Naive thymus-derived CD8-positive, alpha-beta T cell (primary cell): ENCODE results near the gene DIS3L2. TPM values are rescaled to one million over a fixed set of nuclear protein-coding genes. Genes with fewer than 3 reads are reported as not detected.

Source experiments
- ATAC-seq, 2 donors: fragments of 150-1000 bp; cut with Tn5 transposase in 1 of 2; sonication (Bioruptor Pico), chemical (Tn5 transposase) in 1 of 2; 1 replicate in 1 of 2; 2 replicates in 1 of 2; pipeline ENCODE4 v1.10.0; 2021; ENCODE audit warnings: mild to moderate bottlenecking in 2 of 2, moderate library complexity in 2 of 2
- POLR2A ChIA-PET: fragments of 350-600 bp; sonication (Branson Sonifier 250); formaldehyde crosslinking; loops from one replicate; lab custom pipeline; 2021; ENCODE audit warnings: antibody characterized with exemption; lab: Charles Lee
- DNase-seq, 10 donors: peaks; one replicate each; pipeline versions ENCODE4 v3.0.0 to v3.0.0-alpha.2; 2020 to 2022
- H3K27ac Mint-ChIP-seq, 10 donors: one replicate each; pipeline ENCODE4 v1.8.0; 2020 to 2022; ENCODE audit warnings: mild to moderate bottlenecking in 10 of 10, mixed read lengths in 10 of 10, moderate library complexity in 4 of 10, inconsistent platforms in 1 of 10
- H3K27me3 Mint-ChIP-seq, 5 donors: one replicate each; pipeline ENCODE4 v1.8.0; 2021 to 2022; ENCODE audit warnings: mixed read lengths in 5 of 5
- H3K36me3 Mint-ChIP-seq, 3 donors: one replicate each; pipeline ENCODE4 v1.8.0; 2020 to 2022; ENCODE audit warnings: mixed read lengths in 3 of 3, mild to moderate bottlenecking in 2 of 3, inconsistent platforms in 1 of 3
- H3K4me1 Mint-ChIP-seq, 4 donors: one replicate each; pipeline ENCODE4 v1.8.0; 2021 to 2022; ENCODE audit warnings: mixed read lengths in 4 of 4
- H3K4me3 Mint-ChIP-seq, 10 donors: one replicate each; pipeline ENCODE4 v1.8.0; 2020 to 2022; ENCODE audit warnings: mild to moderate bottlenecking in 10 of 10, mixed read lengths in 10 of 10, moderate library complexity in 6 of 10, inconsistent platforms in 1 of 10
- H3K9me3 Mint-ChIP-seq, 9 donors: one replicate each; pipeline ENCODE4 v1.8.0; 2020 to 2022; ENCODE audit warnings: mixed read lengths in 9 of 9, mild to moderate bottlenecking in 3 of 9, inconsistent platforms in 1 of 9, moderate library complexity in 1 of 9
- polyA plus RNA-seq, 3 donors: library from polyadenylated mRNA; unstranded; fragments of 300-500 nt; fragmentation: Illumina TruSeq; gene quantifications; one replicate each; pipeline ENCODE4 v1.2.3, GENCODE V29; 2021
- total RNA-seq, 8 experiments: library from RNA in 2 of 8; stranded (reverse) in 2 of 8; gene quantifications; one replicate each; pipeline ENCODE4 v1.2.3 and lab custom pipeline; 2021 to 2026

The DIS3L2 gene
- total and polyA plus RNA-seq, 5 experiments from 2014 or later: 12.5 to 59.1 (median 17.2) TPM

DNA sequence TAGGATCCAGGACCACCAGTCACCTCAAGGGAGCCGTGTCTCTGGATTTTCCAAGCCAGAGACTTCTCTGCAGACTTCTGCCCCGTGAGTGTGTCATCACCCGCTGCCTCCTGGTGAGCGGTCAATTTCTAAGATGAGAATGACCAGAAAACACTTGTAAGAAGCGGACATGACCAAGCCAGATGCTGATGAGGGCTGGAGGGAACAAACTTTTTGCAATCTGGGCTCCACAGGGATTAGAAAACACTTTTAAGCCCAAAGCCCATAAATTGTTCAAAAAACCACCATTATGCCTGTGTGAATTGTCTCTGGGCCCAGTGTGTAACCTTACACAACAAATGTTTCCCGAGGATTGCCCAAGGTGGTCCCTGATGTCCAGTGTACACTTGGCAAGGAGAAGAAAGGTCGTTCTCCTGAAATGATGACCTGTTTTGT lies 30.0 kb upstream of the DIS3L2 start:
- peaks cover 5 to 11% (median 9%) of the 10 kb centered on the region in 4 donors for H3K4me1 Mint-ChIP-seq
- DNase-seq (no peak), ATAC-seq (no peak)
- no peak overlapping the region for H3K27ac Mint-ChIP-seq
- H3K4me3 Mint-ChIP-seq: no peak overlapping the region
- POLR2A ChIA-PET: no interaction called here
- H3K27me3 Mint-ChIP-seq: peaks cover 2 to 14% (median 11%) of the 10 kb centered on the region in 5 donors
- no peaks in the 10 kb centered on the region for H3K36me3 Mint-ChIP-seq
- no peaks in the 10 kb centered on the region for H3K9me3 Mint-ChIP-seq

- Mint-ChIP-seq H3K27me3 (peaks cover 2 to 6% (median 4%) of the 10 kb centered on the region in 5 donors), H3K36me3 (no peaks in the 10 kb centered on the region), H3K9me3 (no peaks in the 10 kb centered on the region), H3K27ac (no peak overlapping the region), H3K4me1 (no peaks in the 10 kb centered on the region), H3K4me3 (no peak overlapping the region)
- POLR2A ChIA-PET: no interaction called here
- DNase-seq (no peak), ATAC-seq (no peak)
Observed at GRCh38 chr2:231932711-231932970, 28.9 kb upstream of the DIS3L2 start.

GRCh38 chr2:231932985-231933915 lies 28.3 kb upstream of the DIS3L2 start:
- Mint-ChIP-seq H3K27ac (no peak overlapping the region), H3K27me3 (peaks cover 0 to 6% (median 4%) of the 10 kb centered on the region in 5 donors), H3K9me3 (no peaks in the 10 kb centered on the region), H3K4me1 (no peaks in the 10 kb centered on the region), H3K36me3 (no peaks in the 10 kb centered on the region), H3K4me3 (no peak overlapping the region)
- ATAC-seq (no peak), DNase-seq (no peak)
- POLR2A ChIA-PET: no interaction called here

DNA sequence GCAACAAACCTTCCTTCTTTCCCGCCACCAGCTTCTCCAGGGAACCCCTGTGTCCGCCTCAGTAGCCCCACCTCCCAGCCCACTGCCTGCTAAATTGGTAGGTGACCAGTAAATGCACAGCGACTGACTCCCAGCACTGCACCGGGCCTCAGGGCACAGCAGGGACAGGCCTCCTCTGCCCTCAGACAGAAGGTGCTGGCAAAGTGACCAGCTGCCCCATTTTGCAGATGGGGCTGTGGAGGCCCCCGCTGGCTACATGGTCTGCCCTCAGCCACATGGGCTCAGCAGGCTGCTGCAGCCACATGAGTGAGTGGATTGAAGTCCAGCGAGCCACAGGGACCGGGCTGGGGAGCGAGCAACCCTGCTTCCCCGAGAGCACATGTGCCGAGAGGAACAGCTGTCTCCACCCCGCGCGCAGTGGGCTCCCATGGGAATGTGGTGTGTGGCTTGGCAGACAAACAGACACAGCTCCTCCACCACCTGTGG lies 27.6 kb upstream of the DIS3L2 start:
- POLR2A ChIA-PET: interaction anchor here (1.6 kb wide), 1 partner anchor 27 kb away, joined by 4 read pairs; the partner anchor contains the start of gene DIS3L2
- Mint-ChIP-seq H3K4me3 (no peak overlapping the region), H3K27me3 (peaks cover 0 to 5% (median 2%) of the 10 kb centered on the region in 5 donors), H3K4me1 (no peaks in the 10 kb centered on the region), H3K36me3 (no peaks in the 10 kb centered on the region), H3K27ac (no peak overlapping the region), H3K9me3 (no peaks in the 10 kb centered on the region)
- ATAC-seq (no peak), DNase-seq (no peak)

DNA sequence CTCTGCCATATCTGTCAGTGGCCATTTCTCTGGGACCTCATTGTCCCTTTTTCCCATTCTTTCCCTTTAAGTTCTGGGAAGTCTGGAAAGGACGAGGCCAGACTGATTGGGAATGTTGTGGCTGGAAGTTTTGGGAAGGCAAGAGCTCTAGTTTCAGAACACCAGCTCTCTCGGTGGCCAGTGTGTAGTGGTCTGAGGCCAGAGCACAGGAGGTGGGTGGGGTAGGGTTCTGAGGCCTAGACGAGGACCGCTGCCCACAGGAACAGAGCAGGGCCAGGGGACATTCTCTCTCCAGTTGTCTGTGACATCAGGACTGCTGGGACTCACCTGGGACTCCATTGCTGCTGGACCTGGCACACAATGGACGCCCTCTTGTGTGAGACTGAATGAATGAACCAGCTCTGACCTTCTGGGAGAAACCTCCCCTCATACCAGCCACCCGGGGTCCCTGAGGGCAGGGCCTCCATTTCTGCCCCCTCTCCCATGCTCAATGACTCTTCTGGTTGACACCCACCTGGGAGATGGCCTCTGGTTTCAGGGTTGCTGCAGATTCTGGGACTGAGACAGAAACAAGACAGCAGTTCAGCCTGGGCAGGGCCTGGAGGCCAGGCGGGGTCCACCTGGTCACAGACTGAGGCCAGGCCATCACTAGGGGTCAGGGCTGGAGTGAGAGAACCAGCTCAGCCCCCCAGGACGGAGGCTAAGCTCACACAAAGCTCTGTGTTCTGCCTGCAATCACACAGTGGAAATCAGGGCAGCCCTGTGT lies 26.9 kb upstream of the DIS3L2 start:
- Mint-ChIP-seq H3K4me1 (no peaks in the 10 kb centered on the region), H3K9me3 (no peaks in the 10 kb centered on the region), H3K36me3 (no peaks in the 10 kb centered on the region), H3K27me3 (no peaks in the 10 kb centered on the region), H3K27ac (no peak overlapping the region), H3K4me3 (no peak overlapping the region)
- DNase-seq: no peak
- no peak for ATAC-seq
- POLR2A ChIA-PET: interaction anchor here (1.6 kb wide), 1 partner anchor 27 kb away, joined by 4 read pairs; the partner anchor contains the start of gene DIS3L2

DNA sequence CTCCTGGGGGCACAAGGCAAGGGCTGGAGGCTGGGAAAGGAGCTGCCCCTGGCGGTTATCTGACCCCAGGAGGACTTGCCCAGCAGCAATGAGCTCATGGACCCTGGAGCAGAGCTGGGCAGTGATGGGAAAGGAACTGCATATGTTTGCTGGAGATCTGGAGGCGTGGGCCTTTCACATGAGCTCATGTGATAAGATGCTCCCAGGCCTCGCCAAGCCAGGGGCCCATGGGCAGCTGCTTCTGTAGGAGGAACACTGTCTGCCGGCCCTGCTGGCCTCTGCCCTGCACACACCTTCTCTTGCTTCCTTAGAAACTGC lies 26.3 kb upstream of the DIS3L2 start:
- no peak overlapping the region for H3K4me3 Mint-ChIP-seq
- no peak overlapping the region for H3K27ac Mint-ChIP-seq
- POLR2A ChIA-PET: interaction anchor here (1.6 kb wide), 1 partner anchor 26 kb away, joined by 4 read pairs; the partner anchor contains the start of gene DIS3L2
- no peaks in the 10 kb centered on the region for H3K36me3 Mint-ChIP-seq
- no peaks in the 10 kb centered on the region for H3K9me3 Mint-ChIP-seq
- DNase-seq (no peak), ATAC-seq (no peak)
- H3K27me3 Mint-ChIP-seq: no peaks in the 10 kb centered on the region
- no peaks in the 10 kb centered on the region for H3K4me1 Mint-ChIP-seq

DNA sequence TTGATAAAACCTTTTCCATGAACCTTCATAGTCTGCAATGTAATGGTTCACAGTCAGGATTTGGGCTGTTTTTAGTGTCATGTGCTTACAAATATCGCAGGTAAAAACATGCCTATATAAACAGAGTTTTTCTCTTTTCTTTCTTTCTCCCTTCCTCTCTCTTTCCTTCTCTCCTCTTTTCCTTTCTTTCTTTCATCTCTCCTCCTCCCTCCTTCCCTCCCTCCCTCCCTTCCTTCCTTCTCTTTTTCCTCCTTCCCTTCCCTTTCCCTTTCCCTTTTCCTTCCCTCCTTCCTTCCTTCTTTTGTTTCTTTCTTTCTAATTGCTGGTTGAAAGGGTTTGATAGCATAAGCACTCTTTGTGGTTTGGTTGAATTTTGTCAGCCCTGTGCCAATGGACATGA lies 25.7 kb upstream of the DIS3L2 start:
- DNase-seq (no peak), ATAC-seq (no peak)
- no peaks in the 10 kb centered on the region for H3K27me3 Mint-ChIP-seq
- no peak overlapping the region for H3K27ac Mint-ChIP-seq
- H3K36me3 Mint-ChIP-seq: no peaks in the 10 kb centered on the region
- H3K4me3 Mint-ChIP-seq: no peak overlapping the region
- no peaks in the 10 kb centered on the region for H3K9me3 Mint-ChIP-seq
- POLR2A ChIA-PET: interaction anchor here (1.6 kb wide), 1 partner anchor 26 kb away, joined by 4 read pairs; the partner anchor contains the start of gene DIS3L2
- no peaks in the 10 kb centered on the region for H3K4me1 Mint-ChIP-seq

GRCh38 chr2:231936491-231936890 lies 25.0 kb upstream of the DIS3L2 start:
- DNase-seq (no peak), ATAC-seq (no peak)
- Mint-ChIP-seq H3K4me3 (no peak overlapping the region), H3K27ac (no peak overlapping the region), H3K36me3 (no peaks in the 10 kb centered on the region), H3K4me1 (no peaks in the 10 kb centered on the region), H3K27me3 (peaks cover 0 to 3% (median 0%) of the 10 kb centered on the region in 5 donors), H3K9me3 (no peaks in the 10 kb centered on the region)
- POLR2A ChIA-PET: no interaction called here

GRCh38 chr2:231937057-231937456 lies 24.5 kb upstream of the DIS3L2 start:
- Mint-ChIP-seq H3K4me1 (no peaks in the 10 kb centered on the region), H3K27me3 (peaks cover 0 to 4% (median 0%) of the 10 kb centered on the region in 5 donors), H3K27ac (no peak overlapping the region), H3K4me3 (no peak overlapping the region), H3K36me3 (no peaks in the 10 kb centered on the region), H3K9me3 (no peaks in the 10 kb centered on the region)
- POLR2A ChIA-PET: no interaction called here
- DNase-seq (no peak), ATAC-seq (no peak)

- Mint-ChIP-seq H3K4me3 (no peak overlapping the region), H3K36me3 (no peaks in the 10 kb centered on the region), H3K27me3 (peaks cover 0 to 4% (median 0%) of the 10 kb centered on the region in 5 donors), H3K9me3 (no peaks in the 10 kb centered on the region), H3K4me1 (no peaks in the 10 kb centered on the region), H3K27ac (no peak overlapping the region)
- DNase-seq (no peak), ATAC-seq (no peak)
- POLR2A ChIA-PET: no interaction called here
Observed at GRCh38 chr2:231939022-231939421, 22.5 kb upstream of the DIS3L2 start.

DNA sequence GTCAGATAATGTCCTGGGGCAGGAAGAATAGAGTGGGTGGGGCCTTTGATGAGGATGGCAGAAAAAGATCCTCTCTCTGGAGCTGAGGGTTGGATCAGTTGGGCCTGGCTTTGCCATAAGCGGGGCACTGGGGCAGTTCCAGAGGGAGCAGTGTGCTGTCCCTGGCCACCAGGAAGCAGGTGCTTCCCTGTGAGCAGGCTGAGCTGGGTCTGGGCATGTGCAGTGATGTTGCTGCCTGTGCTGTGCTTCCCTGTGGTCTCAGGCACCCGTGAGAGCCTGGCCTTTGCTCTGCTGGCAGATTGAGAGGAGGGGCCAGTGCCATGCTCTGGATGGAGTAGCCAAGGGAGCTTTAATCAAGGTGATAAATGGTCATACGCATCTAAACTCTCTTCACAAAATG lies 20.7 kb upstream of the DIS3L2 start:
- no peaks in the 10 kb centered on the region for H3K36me3 Mint-ChIP-seq
- no peak overlapping the region for H3K4me3 Mint-ChIP-seq

GRCh38 chr2:231941673-231942072 lies 19.8 kb upstream of the DIS3L2 start:
- Mint-ChIP-seq H3K4me1 (no peaks in the 10 kb centered on the region), H3K27ac (no peak overlapping the region), H3K9me3 (no peaks in the 10 kb centered on the region), H3K4me3 (no peak overlapping the region), H3K36me3 (no peaks in the 10 kb centered on the region), H3K27me3 (peaks cover 0 to 4% (median 1%) of the 10 kb centered on the region in 5 donors)
- no peak for ATAC-seq
- DNase-seq: no peak
- POLR2A ChIA-PET: no interaction called here

More for the DNA sequence above, 20.7 kb upstream of the DIS3L2 start:
- Mint-ChIP-seq H3K9me3 (no peaks in the 10 kb centered on the region), H3K27ac (no peak overlapping the region), H3K27me3 (peaks cover 0 to 4% (median 1%) of the 10 kb centered on the region in 5 donors), H3K4me1 (no peaks in the 10 kb centered on the region)
- ATAC-seq (no peak), DNase-seq (no peak)
- POLR2A ChIA-PET: no interaction called here

GRCh38 chr2:231942180-231942579 lies 19.3 kb upstream of the DIS3L2 start:
- H3K27me3 Mint-ChIP-seq: peaks cover 0 to 4% (median 1%) of the 10 kb centered on the region in 5 donors

More at GRCh38 chr2:231942180-231942579, 19.3 kb upstream of the DIS3L2 start:
- H3K36me3 Mint-ChIP-seq: no peaks in the 10 kb centered on the region
- no peak overlapping the region for H3K27ac Mint-ChIP-seq
- no peaks in the 10 kb centered on the region for H3K9me3 Mint-ChIP-seq
- H3K4me3 Mint-ChIP-seq: no peak overlapping the region
- no peaks in the 10 kb centered on the region for H3K4me1 Mint-ChIP-seq
- no peak for ATAC-seq
- no peak for DNase-seq
- POLR2A ChIA-PET: no interaction called here
